Measurements from ENCODE around the gene TEX26.

Gene TEX26

DNA sequence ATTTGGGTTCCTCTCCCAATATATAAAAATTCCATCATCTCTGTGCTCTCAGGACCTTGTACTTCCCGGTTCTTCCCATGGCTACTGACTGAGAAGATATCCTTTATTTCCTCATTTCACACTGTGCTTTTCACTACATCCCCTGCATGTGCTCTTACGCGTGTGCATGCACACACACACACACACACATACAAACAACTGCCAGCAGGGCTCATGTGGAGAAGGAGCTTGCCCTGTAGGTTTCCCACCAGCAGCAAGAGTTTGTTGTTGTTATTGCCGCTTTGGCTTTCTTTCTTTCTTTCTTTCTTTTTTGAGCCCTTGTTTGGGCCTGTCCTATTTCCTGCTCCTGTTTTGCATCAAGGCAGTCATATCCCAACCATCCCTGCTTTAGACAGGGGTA lies 43.6 kb downstream of the TEX26 start:
- H3K9me3 Mint-ChIP-seq = no peaks in the 10 kb centered on the region
- DNase-seq (no peak), ATAC-seq (replicated peaks) (no peak)
- H3K4me1 Mint-ChIP-seq = peaks cover 0 to 2% of the 10 kb centered on the region in 2 donors
- peaks cover 36 to 38% of the 10 kb centered on the region in 2 donors for H3K27me3 Mint-ChIP-seq
- H3K4me3 Mint-ChIP-seq = no peak overlapping the region
- H3K36me3 Mint-ChIP-seq = no peaks in the 10 kb centered on the region
- H3K27ac Mint-ChIP-seq = no peak overlapping the region

DNA sequence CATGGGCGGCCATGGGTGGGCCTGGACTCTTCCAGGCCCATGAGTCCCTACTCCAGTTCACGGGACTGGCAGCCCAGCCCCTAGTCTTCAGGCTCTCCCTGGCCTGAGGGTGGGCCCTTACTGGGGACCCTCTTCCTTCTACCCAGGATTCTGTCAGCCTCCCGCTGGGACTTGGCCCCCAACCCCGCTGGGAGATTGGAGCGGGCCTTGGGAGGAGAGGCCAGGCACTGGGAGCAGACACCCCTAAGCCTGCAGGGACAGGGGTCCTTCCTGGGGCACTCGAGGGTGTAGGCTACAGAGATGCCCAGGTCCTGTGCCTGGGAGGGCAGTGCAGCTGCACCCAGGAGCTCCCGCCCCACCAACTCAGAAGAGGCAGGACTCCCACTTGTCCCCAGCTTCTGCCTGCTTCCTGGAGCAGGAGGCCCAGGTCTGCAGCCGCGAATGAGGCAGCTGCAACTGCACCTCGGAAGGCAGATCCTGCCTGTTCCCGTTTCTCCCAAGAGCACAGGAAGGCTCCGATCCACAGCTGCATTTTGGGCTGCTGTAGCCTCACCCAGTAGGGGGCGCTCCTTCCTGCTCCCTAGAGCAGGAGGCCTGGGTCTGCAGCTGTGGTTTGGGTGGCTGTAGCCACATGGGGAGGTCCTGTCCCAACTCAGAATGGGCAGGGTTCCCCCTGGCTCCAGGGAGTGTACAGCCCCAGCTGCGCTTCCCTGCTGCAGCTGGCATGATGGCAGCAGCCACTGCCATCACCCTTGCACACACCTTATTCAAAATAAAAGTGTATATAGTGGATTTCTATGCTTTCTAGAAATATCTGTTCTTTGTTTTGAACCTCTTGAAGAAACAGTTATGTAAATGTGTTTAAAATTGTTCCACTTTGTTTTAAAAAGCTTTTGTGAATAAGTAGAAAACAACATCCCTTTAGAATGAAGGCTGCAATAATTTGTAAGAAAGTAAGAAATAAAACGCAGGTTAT lies 46.8 kb downstream of the TEX26 start:
- no peak overlapping the region for H3K4me3 Mint-ChIP-seq
- DNase-seq (no peak), ATAC-seq (replicated peaks) (no peak)
- peaks cover 38 to 39% of the 10 kb centered on the region in 2 donors for H3K27me3 Mint-ChIP-seq
- no peaks in the 10 kb centered on the region for H3K36me3 Mint-ChIP-seq
- no peak overlapping the region for H3K27ac Mint-ChIP-seq
- H3K9me3 Mint-ChIP-seq = no peaks in the 10 kb centered on the region
- H3K4me1 Mint-ChIP-seq = peaks cover 0 to 2% of the 10 kb centered on the region in 2 donors

DNA sequence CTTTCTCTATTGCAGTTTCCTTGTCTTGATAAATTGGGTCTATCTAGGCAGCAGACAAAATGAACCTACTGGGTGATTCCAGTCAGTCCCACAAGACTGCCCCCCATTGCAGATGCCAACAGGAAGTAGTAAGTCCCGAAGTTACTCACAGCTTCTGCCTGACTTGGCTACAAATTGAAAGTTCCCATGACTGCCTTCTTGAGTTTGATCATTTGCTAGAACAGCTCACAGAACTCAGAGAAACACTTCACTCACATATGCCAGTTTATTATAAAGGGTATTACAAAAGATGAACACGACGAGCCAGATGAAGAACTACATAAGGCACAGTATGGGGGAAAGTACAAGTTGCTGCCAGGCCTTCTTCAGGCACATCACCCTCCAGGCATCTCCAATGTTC lies 50.0 kb downstream of the TEX26 start:
- DNase-seq (no peak), ATAC-seq (replicated peaks) (no peak)
- Mint-ChIP-seq H3K27me3 (peaks cover 23 to 32% of the 10 kb centered on the region in 2 donors), H3K4me3 (no peak overlapping the region), H3K4me1 (peaks cover 0 to 2% of the 10 kb centered on the region in 2 donors), H3K27ac (no peak overlapping the region), H3K9me3 (no peaks in the 10 kb centered on the region), H3K36me3 (no peaks in the 10 kb centered on the region)

DNA sequence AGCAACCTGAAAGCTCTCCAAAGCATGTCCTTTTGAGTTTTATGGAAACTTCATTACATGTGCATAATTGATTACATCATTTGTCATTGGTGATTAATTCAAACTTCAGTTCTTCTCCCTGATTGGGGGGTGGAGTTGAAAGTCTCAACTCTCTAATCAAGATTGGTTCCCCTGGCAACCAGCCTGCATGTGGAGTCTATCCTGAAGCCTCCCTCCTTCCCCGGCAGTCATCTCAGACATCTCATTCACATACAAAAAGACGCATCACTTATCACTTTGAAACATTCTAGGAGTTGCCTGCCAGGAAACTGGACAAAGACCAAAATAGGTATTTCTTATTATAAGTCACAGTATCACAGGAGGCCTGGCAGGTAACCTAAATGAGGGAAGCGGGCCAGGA lies 50.5 kb downstream of the TEX26 start:
- no peak for ATAC-seq (replicated peaks)
- Mint-ChIP-seq H3K27me3 (peaks cover 27 to 35% of the 10 kb centered on the region in 2 donors), H3K27ac (no peak overlapping the region), H3K4me1 (no peaks in the 10 kb centered on the region), H3K36me3 (no peaks in the 10 kb centered on the region), H3K4me3 (no peak overlapping the region), H3K9me3 (no peaks in the 10 kb centered on the region)
- DNase-seq = no peak

DNA sequence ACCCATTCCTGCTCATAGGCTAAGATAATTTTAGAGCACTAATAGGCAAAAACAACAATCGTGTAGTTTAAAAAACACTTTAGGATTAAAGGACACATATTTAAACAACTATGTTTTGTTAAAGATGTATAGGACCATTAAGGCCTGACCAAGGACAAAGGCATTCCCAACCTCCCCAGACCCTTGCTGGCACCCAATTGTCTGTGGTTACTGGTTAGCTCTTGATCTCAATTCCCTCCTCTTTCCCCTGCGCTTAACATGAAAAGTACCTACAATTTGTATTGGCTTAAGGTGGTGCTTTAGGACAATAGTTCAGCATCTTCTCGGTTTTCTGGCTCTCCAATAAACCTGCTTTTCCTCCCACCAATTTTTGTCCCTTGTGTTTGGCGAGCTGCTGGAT lies 51.0 kb downstream of the TEX26 start:
- no peak overlapping the region for H3K4me3 Mint-ChIP-seq

DNA sequence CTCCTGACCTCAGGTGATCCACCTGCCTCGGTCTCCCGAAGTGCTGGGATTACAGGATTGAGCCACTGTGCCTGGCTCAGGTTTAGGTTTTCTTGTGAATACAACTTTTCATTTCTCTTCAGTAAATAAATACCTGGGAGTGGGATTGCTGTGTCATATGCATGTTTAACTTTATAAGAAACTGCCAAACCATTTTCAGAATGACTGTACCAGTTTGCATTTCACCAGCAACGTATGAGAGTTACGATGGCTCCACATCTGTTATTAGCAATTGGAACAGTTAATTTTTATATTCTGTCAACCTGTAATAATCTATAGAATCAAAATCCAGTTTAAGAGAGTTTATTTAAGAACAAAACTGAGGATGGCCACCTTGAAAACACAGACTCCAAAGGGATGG lies 52.2 kb downstream of the TEX26 start:
- no peak overlapping the region for H3K27ac Mint-ChIP-seq

More for the DNA sequence above, 51.0 kb downstream of the TEX26 start:
- DNase-seq (no peak), ATAC-seq (replicated peaks) (no peak)
- H3K27ac Mint-ChIP-seq = no peak overlapping the region
- H3K27me3 Mint-ChIP-seq = peaks cover 28 to 34% of the 10 kb centered on the region in 2 donors
- no peaks in the 10 kb centered on the region for H3K36me3 Mint-ChIP-seq
- no peaks in the 10 kb centered on the region for H3K9me3 Mint-ChIP-seq
- no peaks in the 10 kb centered on the region for H3K4me1 Mint-ChIP-seq

DNA sequence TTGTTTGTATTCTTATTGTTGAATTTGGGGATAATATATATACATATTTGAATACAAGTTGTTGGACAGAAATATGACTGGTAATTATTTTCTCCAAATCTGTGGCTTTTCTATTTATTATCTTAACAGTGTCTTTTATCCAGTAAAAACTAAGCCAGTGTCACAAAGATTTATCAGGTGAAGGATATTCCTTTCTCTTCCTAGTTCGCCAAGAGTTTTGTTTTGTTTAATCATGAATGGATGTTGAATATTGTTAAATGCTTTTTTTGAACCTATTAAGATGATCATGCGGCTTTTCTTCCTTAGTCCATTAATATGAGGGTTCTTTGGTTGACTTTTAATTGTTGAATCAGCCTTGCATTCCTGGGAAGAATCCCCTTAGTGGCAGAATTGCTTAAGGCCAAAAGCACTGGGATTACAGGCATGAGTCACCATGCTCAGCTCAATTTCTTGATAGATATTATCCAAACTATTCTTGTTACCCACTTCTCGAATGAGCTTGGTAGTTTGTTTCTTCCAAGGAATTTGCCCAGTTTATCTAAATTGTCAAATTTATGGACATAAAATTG lies 53.3 kb downstream of the TEX26 start:
- Mint-ChIP-seq H3K9me3 (peaks cover 3% of the 10 kb centered on the region in 2 donors), H3K27ac (no peak overlapping the region), H3K4me1 (no peaks in the 10 kb centered on the region), H3K36me3 (no peaks in the 10 kb centered on the region), H3K27me3 (peaks cover 29 to 37% of the 10 kb centered on the region in 2 donors), H3K4me3 (no peak overlapping the region)
- no peak for DNase-seq
- ATAC-seq (replicated peaks) = no peak

More for the DNA sequence above, 52.2 kb downstream of the TEX26 start:
- ATAC-seq (replicated peaks) (no peak), DNase-seq (no peak)
- no peaks in the 10 kb centered on the region for H3K4me1 Mint-ChIP-seq
- H3K4me3 Mint-ChIP-seq = no peak overlapping the region
- peaks cover under 1% of the 10 kb centered on the region in 2 donors for H3K9me3 Mint-ChIP-seq
- H3K36me3 Mint-ChIP-seq = no peaks in the 10 kb centered on the region
- H3K27me3 Mint-ChIP-seq = peaks cover 25 to 30% of the 10 kb centered on the region in 2 donors

DNA sequence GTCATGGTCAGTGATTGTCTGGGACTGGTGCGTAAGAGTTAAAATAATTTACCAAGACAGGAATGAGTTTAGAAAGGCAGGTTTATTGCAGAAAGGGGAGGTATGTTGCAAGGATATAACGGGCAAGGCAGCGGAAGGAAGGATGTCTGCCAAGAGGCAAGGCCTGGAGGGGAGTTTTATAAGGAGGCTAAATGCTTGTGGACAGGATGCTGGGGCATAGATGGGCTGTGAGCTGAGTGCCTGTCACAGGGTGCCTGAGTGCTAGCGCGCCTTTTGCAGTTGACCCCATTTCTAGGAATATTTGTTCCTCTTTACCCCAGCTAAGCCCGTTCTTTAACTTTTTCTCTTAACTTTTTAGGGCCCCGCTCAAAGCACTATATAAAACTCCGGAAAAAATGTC lies 58.7 kb downstream of the TEX26 start:
- DNase-seq (no peak), ATAC-seq (replicated peaks) (no peak)
- H3K4me3 Mint-ChIP-seq = no peak overlapping the region
- H3K27ac Mint-ChIP-seq = no peak overlapping the region
- no peaks in the 10 kb centered on the region for H3K36me3 Mint-ChIP-seq
- H3K27me3 Mint-ChIP-seq = peaks cover 30 to 49% of the 10 kb centered on the region in 2 donors
- H3K9me3 Mint-ChIP-seq = peaks cover 3 to 4% of the 10 kb centered on the region in 2 donors
- H3K4me1 Mint-ChIP-seq = no peaks in the 10 kb centered on the region

DNA sequence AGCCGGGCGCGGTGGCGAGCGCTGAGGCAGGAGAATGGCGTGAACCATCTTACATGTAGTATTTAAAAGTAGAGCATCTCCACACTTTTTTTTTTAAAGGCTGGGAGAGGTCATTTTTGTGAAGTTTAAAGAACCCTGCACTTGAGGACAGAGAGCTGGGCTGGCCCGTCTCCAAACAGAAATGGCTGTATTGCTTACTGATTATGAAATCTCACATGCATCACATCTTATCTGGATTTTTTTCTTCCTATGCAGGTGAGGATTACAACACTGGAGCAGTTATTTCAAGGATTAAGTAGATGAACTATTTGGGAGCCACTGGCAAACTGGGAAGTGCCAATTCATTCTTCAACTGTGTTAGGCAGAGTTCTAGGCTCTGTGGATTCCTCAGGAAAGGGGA lies 59.5 kb downstream of the TEX26 start:
- peaks cover 3 to 4% of the 10 kb centered on the region in 2 donors for H3K9me3 Mint-ChIP-seq
- no peak overlapping the region for H3K27ac Mint-ChIP-seq
- H3K36me3 Mint-ChIP-seq = no peaks in the 10 kb centered on the region
- ATAC-seq (replicated peaks) (no peak), DNase-seq (no peak)
- no peaks in the 10 kb centered on the region for H3K4me1 Mint-ChIP-seq
- H3K4me3 Mint-ChIP-seq = no peak overlapping the region
- H3K27me3 Mint-ChIP-seq = peaks cover 30 to 46% of the 10 kb centered on the region in 2 donors

DNA sequence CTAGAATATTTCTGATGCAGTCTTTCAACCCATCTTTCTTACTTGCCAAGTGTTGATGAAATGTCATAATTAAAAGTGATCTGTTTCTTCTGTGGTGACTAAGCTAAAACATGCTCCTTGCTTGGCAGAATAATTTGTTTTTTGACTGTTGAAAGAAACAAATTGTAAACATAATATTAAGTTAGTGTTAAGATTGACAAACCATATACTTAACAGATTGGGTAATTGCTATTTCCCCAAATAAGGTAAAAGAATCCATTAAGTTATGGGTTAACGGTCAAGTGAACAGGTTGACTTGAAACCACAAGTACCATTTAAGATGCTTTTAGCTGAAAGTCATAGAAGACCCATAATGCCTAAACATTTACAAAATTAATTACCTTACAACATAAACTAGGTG lies 62.9 kb downstream of the TEX26 start:
- DNase-seq (no peak), ATAC-seq (replicated peaks) (no peak)
- H3K4me1 Mint-ChIP-seq = no peaks in the 10 kb centered on the region
- no peak overlapping the region for H3K4me3 Mint-ChIP-seq
- peaks cover 24 to 33% of the 10 kb centered on the region in 2 donors for H3K27me3 Mint-ChIP-seq
- peaks cover 0 to 1% of the 10 kb centered on the region in 2 donors for H3K9me3 Mint-ChIP-seq
- no peak overlapping the region for H3K27ac Mint-ChIP-seq
- H3K36me3 Mint-ChIP-seq = no peaks in the 10 kb centered on the region

DNA sequence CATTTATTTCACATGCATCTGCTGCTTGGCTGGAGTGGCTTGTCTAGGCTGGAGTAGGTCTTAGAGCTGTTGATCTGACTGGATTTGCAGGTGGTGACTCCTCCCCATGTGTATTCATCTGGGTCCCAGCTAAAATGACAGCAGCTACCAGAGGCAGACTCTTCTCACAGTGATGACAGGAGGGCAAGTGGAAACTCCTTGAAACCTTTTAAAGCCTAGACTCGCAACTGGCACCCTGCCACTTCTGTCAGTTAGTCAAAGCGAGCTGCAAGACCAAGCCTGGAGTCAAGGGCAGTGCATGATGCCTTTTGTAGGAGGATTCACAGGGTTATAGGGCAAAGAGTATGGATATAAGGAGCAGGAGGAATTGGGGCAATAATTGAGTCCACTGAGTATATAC lies 65.2 kb downstream of the TEX26 start:
- Mint-ChIP-seq H3K4me3 (no peak overlapping the region), H3K4me1 (no peaks in the 10 kb centered on the region), H3K9me3 (peaks cover 0 to 1% of the 10 kb centered on the region in 2 donors), H3K27me3 (peaks cover 21 to 23% of the 10 kb centered on the region in 2 donors), H3K27ac (no peak overlapping the region), H3K36me3 (no peaks in the 10 kb centered on the region)
- no peak for ATAC-seq (replicated peaks)
- no peak for DNase-seq

DNA sequence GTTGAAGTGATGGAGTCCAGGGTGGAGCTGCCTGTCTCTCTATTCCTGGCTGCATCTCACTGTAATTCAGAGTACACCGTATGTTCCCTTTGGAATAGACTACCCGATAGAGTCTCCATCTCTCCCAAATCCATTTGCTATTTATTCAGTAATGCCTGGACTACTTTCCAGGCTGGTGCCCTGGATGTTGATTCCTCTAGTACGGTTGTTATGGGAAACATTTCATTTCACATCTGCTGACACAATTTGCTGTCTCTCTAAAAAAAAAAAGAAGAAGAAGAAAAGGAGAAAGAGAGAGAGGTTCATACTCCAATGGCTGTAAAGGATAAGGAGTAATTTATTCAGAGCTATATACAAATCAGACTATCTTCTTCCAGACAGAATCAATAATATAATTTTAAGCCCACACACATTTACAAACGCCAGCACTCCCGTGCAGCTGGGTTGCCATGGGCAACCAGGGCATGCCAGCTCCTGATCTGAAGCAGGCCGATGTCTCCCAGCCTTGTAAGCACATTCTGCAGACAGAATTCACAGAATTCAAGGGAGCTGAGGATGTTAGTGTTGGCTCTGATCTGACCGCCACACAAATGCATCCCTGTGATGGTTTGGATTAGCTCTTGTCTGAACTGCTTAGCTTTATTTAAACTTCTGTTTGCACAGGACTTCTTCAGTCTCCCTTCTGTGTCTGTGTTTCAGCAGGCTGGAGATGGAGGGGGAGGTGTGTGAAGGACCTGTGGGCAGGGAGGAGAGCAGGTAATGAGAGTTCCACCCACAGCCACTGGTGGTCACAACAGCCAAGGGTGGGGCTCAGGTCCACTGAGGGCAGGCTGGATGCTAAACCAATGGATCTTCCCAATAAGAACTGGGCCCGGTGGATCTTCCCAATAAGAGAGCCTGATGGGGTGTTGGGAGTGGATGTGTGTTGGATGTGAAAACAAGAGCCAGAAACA lies 66.0 kb downstream of the TEX26 start:
- ATAC-seq (replicated peaks) (no peak), DNase-seq (no peak)
- Mint-ChIP-seq H3K27ac (no peak overlapping the region), H3K36me3 (no peaks in the 10 kb centered on the region), H3K4me3 (no peak overlapping the region), H3K9me3 (peaks cover 0 to 1% of the 10 kb centered on the region in 2 donors), H3K27me3 (peaks cover 16 to 19% of the 10 kb centered on the region in 2 donors), H3K4me1 (no peaks in the 10 kb centered on the region)

DNA sequence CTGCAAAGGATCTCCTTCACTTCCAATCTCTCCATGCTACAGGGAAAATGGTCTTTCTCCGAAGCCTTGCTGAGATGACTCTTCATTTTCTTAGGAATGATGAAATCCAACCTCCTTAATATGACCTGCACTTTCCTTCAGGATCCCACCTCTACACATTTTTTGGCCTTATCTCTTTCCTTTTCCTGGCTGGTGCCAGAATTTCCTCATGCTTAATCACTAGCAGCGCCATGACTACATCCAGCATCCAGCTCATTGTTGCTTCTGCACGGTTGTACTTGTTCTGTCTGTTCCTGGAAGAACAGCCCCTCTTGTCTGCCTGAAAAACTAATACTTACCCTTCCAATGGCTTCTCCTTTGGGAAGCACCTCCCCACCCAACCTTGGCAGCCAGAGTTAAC lies 68.4 kb downstream of the TEX26 start:
- no peak for DNase-seq
- Mint-ChIP-seq H3K36me3 (no peaks in the 10 kb centered on the region), H3K4me1 (no peaks in the 10 kb centered on the region), H3K9me3 (peaks cover 0 to under 1% of the 10 kb centered on the region in 2 donors), H3K4me3 (no peak overlapping the region), H3K27ac (no peak overlapping the region), H3K27me3 (peaks cover 19 to 20% of the 10 kb centered on the region in 2 donors)
- no peak for ATAC-seq (replicated peaks)

DNA sequence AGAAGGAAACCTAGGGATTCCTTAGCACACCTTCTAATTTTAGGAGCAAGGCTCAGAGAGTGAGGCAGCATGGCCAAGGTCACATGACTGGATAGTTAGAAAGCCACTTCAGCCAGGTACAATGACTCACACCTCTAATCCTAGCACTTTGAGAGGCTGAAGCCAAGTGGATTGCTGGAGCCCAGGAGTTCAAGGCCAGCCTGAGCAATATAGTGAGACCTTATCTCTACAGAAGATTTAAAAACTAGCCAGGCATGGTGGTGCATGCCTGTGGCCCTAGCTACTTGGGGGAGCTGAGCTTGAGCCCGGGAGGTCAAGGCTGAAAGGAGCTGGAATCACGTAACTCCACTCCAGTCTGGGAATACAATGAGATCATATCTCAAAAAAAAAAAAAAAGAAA lies 69.2 kb downstream of the TEX26 start:
- no peaks in the 10 kb centered on the region for H3K9me3 Mint-ChIP-seq
- ATAC-seq (replicated peaks) (no peak), DNase-seq (no peak)
- no peaks in the 10 kb centered on the region for H3K36me3 Mint-ChIP-seq
- peaks cover 23% of the 10 kb centered on the region in 2 donors for H3K27me3 Mint-ChIP-seq
- no peak overlapping the region for H3K27ac Mint-ChIP-seq
- no peaks in the 10 kb centered on the region for H3K4me1 Mint-ChIP-seq
- no peak overlapping the region for H3K4me3 Mint-ChIP-seq
